CD1c-positive myeloid dendritic cell (primary cell): ENCODE data around the gene BRWD1.
"Not testable (repeated sequence)": the region's sequence is repeated elsewhere in the genome, so short reads cannot be mapped to it uniquely, and the experiment has no call there.

Experiments used
- DNase-seq: peaks from one replicate; pipeline ENCODE4 v3.0.0-alpha.2; 2016; ENCODE audit errors: extremely low spot score

The BRWD1 gene

GRCh38 chr21:39282911-39283310 is 30.5 kb downstream of the BRWD1 start:
- no peak for DNase-seq

- DNase-seq = no peak
Observed at GRCh38 chr21:39281853-39282252, 31.6 kb downstream of the BRWD1 start.

- no peak for DNase-seq
Observed at GRCh38 chr21:39281207-39281606, 32.2 kb downstream of the BRWD1 start.

DNA sequence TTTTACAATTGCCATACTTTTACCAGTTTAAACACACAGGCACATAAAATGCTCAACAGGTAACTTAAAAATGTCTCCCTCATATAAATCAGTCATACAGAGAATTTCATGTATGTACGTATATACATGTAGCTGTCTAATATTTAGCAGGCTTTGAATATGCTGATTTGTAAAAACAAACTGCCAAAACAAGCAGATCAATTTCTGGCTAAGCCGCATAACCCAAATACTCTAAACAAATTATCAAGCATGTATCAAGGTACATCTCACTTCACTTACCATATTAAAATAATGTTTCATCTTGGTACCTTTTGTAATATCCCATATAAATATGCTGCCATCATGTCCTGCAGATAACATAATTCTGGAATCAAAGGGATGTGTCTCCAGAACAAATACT is 43.8 kb downstream of the BRWD1 start:
- DNase-seq = no peak

DNA sequence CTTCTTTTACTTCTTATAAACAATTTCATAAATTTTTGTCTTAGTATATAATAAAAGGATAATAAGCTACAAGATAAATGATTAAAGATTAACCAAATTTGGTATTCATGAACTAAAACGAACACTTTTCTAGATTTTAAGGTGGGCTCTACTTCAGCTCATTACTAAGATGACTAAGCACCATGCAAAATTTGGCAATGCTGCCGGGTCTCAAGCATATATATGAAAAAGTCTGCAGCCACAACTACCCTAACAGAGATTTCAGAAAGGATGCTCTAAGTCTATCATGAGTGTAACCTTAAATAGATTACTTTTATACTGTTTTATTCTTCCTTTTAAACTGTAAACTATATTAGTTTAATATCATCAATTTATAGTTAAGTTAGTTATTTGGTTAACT is 47.8 kb downstream of the BRWD1 start:
- DNase-seq = no peak

- DNase-seq = no peak
Observed at GRCh38 chr21:39263372-39263771, 50.1 kb downstream of the BRWD1 start.

DNA sequence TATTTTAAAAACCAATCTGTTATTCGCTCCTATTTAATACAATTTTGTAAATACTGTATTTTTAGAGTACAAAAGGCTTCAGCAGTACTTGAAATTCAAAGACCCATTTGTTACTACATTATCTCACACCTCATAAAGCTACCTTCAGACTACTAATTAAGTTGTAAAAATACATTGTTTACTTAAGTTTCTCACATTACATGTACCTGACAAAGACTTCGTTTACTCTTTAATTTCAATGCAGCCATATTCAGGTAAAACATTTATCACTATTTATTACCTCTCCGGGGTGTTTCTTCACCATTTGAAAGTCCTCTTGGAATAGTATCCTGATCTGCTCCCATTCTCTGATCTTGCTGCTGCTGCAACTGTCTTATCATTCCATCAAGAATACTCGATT is 55.2 kb downstream of the BRWD1 start:
- DNase-seq = no peak

DNA sequence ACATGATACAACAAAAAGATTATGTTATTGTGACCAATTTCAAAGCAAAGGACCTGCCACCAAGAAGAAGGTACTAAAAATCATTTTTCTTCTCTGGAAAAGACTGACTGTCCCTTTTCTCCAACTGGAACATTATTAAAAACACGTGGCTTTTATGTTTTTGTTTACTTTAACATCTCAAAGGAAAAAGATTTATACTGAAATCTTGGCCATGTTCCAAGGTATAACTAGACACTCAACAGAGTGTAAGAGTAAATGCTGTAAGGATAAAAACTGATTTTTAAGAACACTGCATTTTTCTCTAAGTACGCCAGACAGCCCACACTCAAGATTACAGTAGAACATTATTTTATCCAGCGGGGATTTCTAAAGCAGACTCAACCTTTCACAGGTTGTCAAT is 62.1 kb downstream of the BRWD1 start:
- no peak for DNase-seq

DNA sequence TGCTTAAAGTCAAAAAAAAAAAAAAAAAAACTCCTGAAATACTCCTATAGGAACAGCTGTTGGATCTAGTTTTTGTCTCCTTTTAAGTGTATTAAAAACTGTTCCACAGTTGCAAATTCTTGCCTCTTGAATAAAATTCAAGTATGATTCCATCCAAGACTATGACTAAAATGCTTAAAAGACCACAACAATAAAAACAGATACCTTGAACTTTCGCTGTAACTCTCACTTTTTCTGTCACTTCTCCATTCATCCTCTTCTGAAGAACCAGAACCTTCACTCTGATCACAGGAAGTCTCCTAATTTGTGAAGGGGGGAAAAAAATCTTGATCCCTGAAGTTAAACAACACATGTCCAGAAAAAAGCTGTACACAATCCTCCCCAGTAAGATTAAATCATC is 75.2 kb downstream of the BRWD1 start:
- no peak for DNase-seq

- no peak for DNase-seq
Observed at GRCh38 chr21:39232861-39233291, 80.6 kb downstream of the BRWD1 start.

GRCh38 chr21:39224930-39225329 is 88.5 kb downstream of the BRWD1 start:
- no peak for DNase-seq

- DNase-seq = no peak
Observed at GRCh38 chr21:39221997-39222486, 91.4 kb downstream of the BRWD1 start.

GRCh38 chr21:39221282-39221996 is 92.0 kb downstream of the BRWD1 start:
- DNase-seq = no peak

DNA sequence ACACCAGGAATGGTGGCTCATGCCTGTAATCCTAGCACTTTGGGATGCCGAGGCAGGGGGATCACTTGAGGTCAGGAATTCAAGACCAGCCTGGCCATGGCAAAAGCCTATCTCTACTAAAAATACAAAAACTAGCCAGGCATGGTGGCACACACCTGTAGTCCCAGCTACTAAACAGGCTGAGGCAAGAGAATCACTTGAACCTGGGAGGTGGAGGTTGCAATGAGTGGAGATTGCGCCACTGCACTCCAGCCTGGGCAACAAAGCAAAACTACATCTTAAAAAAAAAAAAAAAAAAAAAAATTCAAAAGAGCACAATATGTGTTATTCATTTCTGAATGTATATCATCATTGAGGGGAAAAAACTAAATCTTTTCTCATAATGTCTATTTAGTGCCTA is 92.6 kb downstream of the BRWD1 start:
- not testable (repeated sequence) for DNase-seq

- DNase-seq = no peak
Observed at GRCh38 chr21:39220150-39220549, 93.3 kb downstream of the BRWD1 start.

- DNase-seq = no peak
Observed at GRCh38 chr21:39218082-39218409, 95.4 kb downstream of the BRWD1 start.

DNA sequence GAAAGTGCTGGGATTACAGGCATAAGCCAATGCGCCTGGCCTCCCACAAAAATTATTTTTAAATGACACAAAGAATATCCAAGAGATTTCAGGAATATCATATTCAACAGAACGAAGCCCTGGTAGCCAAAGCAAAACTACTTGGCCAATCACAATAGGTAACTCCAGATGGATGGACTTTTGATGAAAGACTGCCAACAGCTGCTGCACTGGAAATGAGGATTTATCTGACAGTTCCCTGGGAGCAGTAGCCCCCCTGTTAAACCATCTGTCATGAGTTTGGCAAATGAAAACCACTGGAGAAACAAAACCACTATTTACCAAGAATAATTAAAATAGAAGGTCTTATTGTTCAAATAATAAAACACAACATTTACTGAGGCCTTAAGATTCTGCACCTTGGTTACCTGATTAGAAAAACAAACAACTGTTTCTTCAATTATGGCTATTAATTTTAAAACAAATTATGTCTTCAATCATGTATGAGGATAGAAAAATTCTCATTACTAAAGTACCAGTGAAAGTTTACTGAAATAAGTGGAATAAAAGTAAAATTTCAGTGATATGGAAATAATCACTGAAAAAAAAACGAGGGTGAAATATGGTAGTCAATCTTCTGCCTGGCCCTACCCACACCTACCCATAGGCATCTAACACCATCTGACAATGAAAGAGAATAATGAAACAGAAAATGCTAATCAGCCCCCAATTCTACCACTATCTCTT is 95.9 kb downstream of the BRWD1 start:
- no peak for DNase-seq

GRCh38 chr21:39216290-39216689 is 97.1 kb downstream of the BRWD1 start:
- no peak for DNase-seq

DNA sequence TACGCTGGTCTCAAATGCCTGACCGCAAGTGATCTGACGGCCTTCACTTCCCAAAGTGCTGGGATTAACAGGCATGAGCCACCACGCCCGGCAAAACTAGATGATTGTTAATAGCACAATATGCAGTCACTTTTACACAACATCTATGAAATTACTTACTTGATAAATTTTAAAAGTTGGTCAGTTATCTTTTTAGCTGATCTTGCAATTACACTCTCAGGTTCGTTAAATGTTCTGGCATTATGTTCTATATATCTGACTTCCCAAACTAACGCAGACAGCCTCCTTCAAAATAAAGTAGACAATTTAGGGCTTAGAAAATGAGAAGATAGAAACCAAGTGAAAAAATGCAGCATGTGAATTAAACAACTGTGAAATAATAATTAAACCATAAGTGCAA is 98.4 kb downstream of the BRWD1 start:
- no peak for DNase-seq

DNA sequence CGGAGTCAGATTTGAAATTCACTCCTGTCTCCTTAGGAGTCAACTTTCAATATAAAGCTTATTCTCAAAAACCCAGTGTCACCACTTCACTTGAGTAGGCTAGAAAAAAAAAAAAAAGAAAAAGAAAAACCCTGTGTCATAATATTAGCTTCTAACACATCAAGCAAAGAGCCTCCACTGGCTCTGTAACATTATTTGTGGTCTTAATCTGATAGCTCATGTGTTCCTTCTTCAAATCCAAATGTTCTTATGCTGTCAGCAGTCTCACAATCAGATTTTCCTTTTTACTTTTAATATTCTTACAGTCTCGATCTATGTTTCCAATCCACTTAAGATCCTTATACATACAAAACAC is 104.1 kb downstream of the BRWD1 start:
- DNase-seq = no peak

GRCh38 chr21:39208624-39209333 is 104.7 kb downstream of the BRWD1 start:
- no peak for DNase-seq

GRCh38 chr21:39204134-39204533 is 109.3 kb downstream of the BRWD1 start:
- no peak for DNase-seq

GRCh38 chr21:39198800-39199199 is 114.6 kb downstream of the BRWD1 start:
- DNase-seq = no peak
